CD4-positive, alpha-beta T cell (primary cell): ENCODE results near the gene CLGN. TPM values are rescaled to one million over a fixed set of nuclear protein-coding genes. Genes with fewer than 3 reads are reported as not detected.

Experiments
- ATAC-seq: fragments of 200-7000 bp; cut with Tn5 transposase; one replicate; pipeline ENCODE4 v1.10.0; 2022; ENCODE audit warnings: mild to moderate bottlenecking; ENCODE audit not compliant: poor library complexity
- CTCF ChIA-PET: fragments of 350-600 bp; sonication (Branson Sonifier 250); formaldehyde crosslinking; loops from one replicate; lab custom pipeline; 2021; ENCODE audit warnings: antibody characterized with exemption, inconsistent platforms; lab: Charles Lee
- POLR2A ChIA-PET: fragments of 350-600 bp; sonication (Branson Sonifier 250); formaldehyde crosslinking; loops from one replicate; lab custom pipeline; 2021; ENCODE audit warnings: antibody characterized with exemption, inconsistent platforms; lab: Charles Lee
- DNase-seq, 14 experiments: peaks; one replicate each; pipeline ENCODE4 v3.0.0-alpha.2; 2013 to 2020; ENCODE audit warnings: mixed read lengths in 2 of 14
- H3K27ac ChIP-seq, 2 donors: one replicate each; pipeline versions ENCODE4 v1.5.1 to v1.7.0; 2013; ENCODE audit warnings: low read length in 2 of 2, low read depth in 1 of 2, mild to moderate bottlenecking in 1 of 2
- H3K27me3 ChIP-seq, 2 experiments: 1 replicate in 1 of 2; 2 replicates in 1 of 2; pipeline versions ENCODE4 v1.6.1 to v1.7.0; 2013; ENCODE audit warnings: low read length in 2 of 2, control low read depth in 1 of 2, mild to moderate bottlenecking in 1 of 2, moderate library complexity in 1 of 2; ENCODE audit not compliant: insufficient read depth in 2 of 2, control insufficient read depth in 1 of 2
- H3K36me3 ChIP-seq: one replicate; pipeline ENCODE4 v1.6.1; 2013; ENCODE audit warnings: low read length, control low read depth; ENCODE audit not compliant: insufficient read depth
- H3K4me1 ChIP-seq: one replicate; pipeline ENCODE4 v1.6.1; 2013; ENCODE audit warnings: low read length, control low read depth; ENCODE audit not compliant: insufficient read depth
- H3K4me3 ChIP-seq: one replicate; pipeline ENCODE4 v1.5.1; 2013; ENCODE audit warnings: mild to moderate bottlenecking, low read length, moderate library complexity
- H3K9me3 ChIP-seq, 2 experiments: 1 replicate in 1 of 2; 2 replicates in 1 of 2; pipeline versions ENCODE4 v1.6.1 to v1.7.0; 2013; ENCODE audit warnings: low read length in 2 of 2, mild to moderate bottlenecking in 2 of 2, control low read depth in 1 of 2, moderate library complexity in 1 of 2; ENCODE audit not compliant: control insufficient read depth in 1 of 2, insufficient read depth in 1 of 2
- H3K27ac Mint-ChIP-seq: one replicate; pipeline ENCODE4 v1.8.0; 2020; ENCODE audit warnings: mixed read lengths
- H3K27me3 Mint-ChIP-seq: one replicate; pipeline ENCODE4 v1.8.0; 2021; ENCODE audit warnings: mixed read lengths
- H3K36me3 Mint-ChIP-seq: one replicate; pipeline ENCODE4 v1.8.0; 2021; ENCODE audit warnings: low read depth, mixed read lengths
- H3K4me1 Mint-ChIP-seq: one replicate; pipeline ENCODE4 v1.8.0; 2021; ENCODE audit warnings: low read depth, mixed read lengths
- H3K4me3 Mint-ChIP-seq: one replicate; pipeline ENCODE4 v1.8.0; 2020; ENCODE audit warnings: mild to moderate bottlenecking, mixed read lengths
- H3K9me3 Mint-ChIP-seq: one replicate; pipeline ENCODE4 v1.8.0; 2020; ENCODE audit warnings: mixed read lengths
- CTCF ChIP-seq: fragments of 200-600 bp; IDR thresholded peaks from one replicate; pipeline ENCODE4 v1.8.0; 2022; ENCODE audit warnings: antibody characterized with exemption, mild to moderate bottlenecking
- intact Hi-C, 2 experiments: fragments of 100-400 bp; cut with DNase I in 1 of 2; cut with micrococcal nuclease in 1 of 2; formaldehyde crosslinking; loops; one replicate each; pipeline versions ENCODE4 v1.15.1 to v1.9.0; 2023 to 2025; cut with DNase I, micrococcal nuclease
- total RNA-seq, 174 experiments: library from RNA in 2 of 174; stranded (reverse) in 2 of 174; gene quantifications; one replicate each; pipeline ENCODE4 v1.2.3 and lab custom pipeline; 2021 to 2026

The CLGN gene
- total RNA-seq, 2 experiments from 2014 or later = not detected

DNA sequence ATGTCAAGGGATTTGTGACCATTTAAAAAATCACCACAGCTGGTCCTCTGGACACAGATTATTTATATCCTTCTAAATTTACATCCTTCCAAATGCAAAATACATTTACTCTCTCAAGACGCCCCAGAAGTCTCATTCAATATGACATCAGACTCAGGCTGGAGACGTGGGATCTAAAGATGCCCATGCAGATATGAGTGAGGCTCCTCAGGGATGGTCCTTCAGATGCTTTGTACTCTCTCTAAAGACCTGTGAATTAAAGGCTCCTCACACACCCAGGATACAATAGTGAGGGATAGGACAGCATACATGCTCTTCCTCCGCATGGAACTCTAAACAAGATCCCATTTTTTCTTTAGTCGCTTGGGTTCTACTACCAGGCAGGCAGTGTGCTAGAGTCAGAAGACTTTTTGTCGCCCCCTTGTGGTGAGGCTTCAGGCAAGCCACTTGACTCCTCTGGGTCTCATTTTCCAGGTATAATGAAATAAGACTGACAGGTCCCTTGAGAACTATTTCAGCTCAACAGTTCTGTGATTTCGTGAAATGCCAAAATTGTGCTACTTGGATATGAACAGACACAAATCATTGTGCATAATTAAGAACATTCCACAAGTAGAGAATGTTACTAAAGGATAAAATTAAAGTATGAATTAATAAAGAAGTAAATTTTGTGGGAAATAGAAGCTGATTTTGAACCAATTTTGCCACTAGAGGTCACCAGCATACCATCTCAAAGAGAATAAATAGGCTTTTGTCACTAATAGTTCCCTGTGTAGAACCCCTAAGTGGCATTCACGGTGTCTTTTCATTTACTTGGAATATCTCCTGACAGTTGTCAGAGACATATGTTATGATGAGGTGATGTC lies 67.7 kb downstream of the CLGN start:
- no peaks in the 10 kb centered on the region for H3K4me1 Mint-ChIP-seq
- no peaks in the 10 kb centered on the region for H3K36me3 Mint-ChIP-seq
- no peaks in the 10 kb centered on the region for H3K27me3 Mint-ChIP-seq
- peak; percentile 98 for TF ChIP-seq CTCF
- H3K4me3 Mint-ChIP-seq = no peak overlapping the region
- Histone ChIP-seq H3K36me3 (no peaks in the 10 kb centered on the region), H3K27ac (no peak overlapping the region), H3K9me3 (no peaks in the 10 kb centered on the region), H3K4me1 (no peaks in the 10 kb centered on the region), H3K27me3 (no peaks in the 10 kb centered on the region), H3K4me3 (no peak overlapping the region)
- intact Hi-C loops = loop anchor here (1.0 to 10.0 kb wide), 6 partner anchors 207 to 1185 kb away; partner anchors contain the start of genes ELF2 (in 1 of the 2) and MAML3 (in 1 of the 2)
- ChIA-PET CTCF (interaction anchor here (0.7 to 3.1 kb wide), 17 partner anchors 9 to 347 kb away, joined by 3 to 41 read pairs (median 4); partner anchors contain the start of gene SCOC), POLR2A (interaction anchor here (0.9 to 2.5 kb wide), 4 partner anchors 9 to 164 kb away, joined by 3 to 24 read pairs (median 5); partner anchors contain the start of genes ELMOD2 and SCOC)
- no peaks in the 10 kb centered on the region for H3K9me3 Mint-ChIP-seq
- no peak overlapping the region for H3K27ac Mint-ChIP-seq
- DNase-seq (peak; percentile 57 to 89 (median 71)), ATAC-seq (peak; percentile 94)

DNA sequence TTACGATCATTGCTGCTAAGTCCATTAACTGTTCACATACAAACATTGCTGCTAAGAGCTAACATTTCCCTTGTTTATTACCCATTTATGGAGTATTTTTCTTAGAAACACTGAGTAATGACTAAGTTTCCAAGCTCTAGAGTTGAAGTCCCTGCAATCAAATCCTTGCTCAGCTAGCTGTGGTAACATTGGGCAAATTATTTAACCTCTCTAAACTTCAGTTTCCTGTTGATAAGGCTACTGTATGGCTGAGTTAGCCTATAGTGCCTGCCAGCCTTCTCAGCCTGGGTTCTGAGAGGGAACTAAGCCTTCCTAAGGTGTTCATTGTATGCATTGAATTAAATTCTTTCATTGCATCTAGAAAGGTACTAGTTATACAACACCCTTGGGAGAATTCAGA lies 69.2 kb downstream of the CLGN start:
- intact Hi-C loops = loop anchor here in 1 of 2 experiments (10.0 kb wide), 1 partner anchor 623 kb away; no protein-coding TSS in a partner anchor
- H3K27me3 Mint-ChIP-seq = no peaks in the 10 kb centered on the region
- no peak overlapping the region for H3K27ac Mint-ChIP-seq
- ATAC-seq = no peak
- DNase-seq = no peak
- ChIA-PET CTCF (no interaction called here), POLR2A (no interaction called here)
- TF ChIP-seq CTCF = no peak
- Histone ChIP-seq H3K27me3 (no peaks in the 10 kb centered on the region), H3K4me1 (peaks cover 6% of the 10 kb centered on the region), H3K36me3 (no peaks in the 10 kb centered on the region), H3K4me3 (no peak overlapping the region), H3K27ac (no peak overlapping the region), H3K9me3 (no peaks in the 10 kb centered on the region)
- H3K9me3 Mint-ChIP-seq = no peaks in the 10 kb centered on the region
- H3K4me3 Mint-ChIP-seq = no peak overlapping the region
- H3K36me3 Mint-ChIP-seq = no peaks in the 10 kb centered on the region
- H3K4me1 Mint-ChIP-seq = peaks cover 11% of the 10 kb centered on the region

GRCh38 chr4:140357868-140358267 lies 69.6 kb downstream of the CLGN start:
- ATAC-seq = no peak
- Histone ChIP-seq H3K4me1 (peaks cover 10% of the 10 kb centered on the region), H3K9me3 (no peaks in the 10 kb centered on the region), H3K27me3 (no peaks in the 10 kb centered on the region), H3K4me3 (no peak overlapping the region), H3K36me3 (no peaks in the 10 kb centered on the region), H3K27ac (no peak overlapping the region)
- peaks cover 11% of the 10 kb centered on the region for H3K4me1 Mint-ChIP-seq
- CTCF ChIA-PET = no interaction called here
- intact Hi-C loops = loop anchor here in 1 of 2 experiments (10.0 kb wide), 1 partner anchor 623 kb away; no protein-coding TSS in a partner anchor
- no peaks in the 10 kb centered on the region for H3K36me3 Mint-ChIP-seq
- H3K27me3 Mint-ChIP-seq = no peaks in the 10 kb centered on the region
- TF ChIP-seq CTCF = no peak
- H3K27ac Mint-ChIP-seq = no peak overlapping the region
- no peak for DNase-seq
- H3K9me3 Mint-ChIP-seq = no peaks in the 10 kb centered on the region
- POLR2A ChIA-PET = no interaction called here
- H3K4me3 Mint-ChIP-seq = no peak overlapping the region
